ENCODE measurements around the gene TGFBR3. TPM values are rescaled to one million over a fixed set of nuclear protein-coding genes. Genes with fewer than 3 reads are reported as not detected.
"Not testable (repeated sequence)": the region's sequence is repeated elsewhere in the genome, so short reads cannot be mapped to it uniquely, and the experiment has no call there.

Gene TGFBR3
- total RNA-seq, 1 experiment from 2014 or later, result 2.4 TPM

GRCh38 chr1:91835087-91835521, 50.8 kb downstream of the TGFBR3 start:
- H3K79me2 ChIP-seq (ENCODE audit: insufficient read depth, low read length), result no peaks in the 10 kb centered on the region
- H2BK5ac ChIP-seq (ENCODE audit: insufficient read length, low read length), result no peak overlapping the region
- no peak overlapping the region for H4K91ac ChIP-seq (ENCODE audit: insufficient read length, low read depth, low read length)
- Mint-ChIP-seq H3K36me3 (ENCODE audit: insufficient read depth in 1 of 3, low read depth in 3 of 3) (no peaks in the 10 kb centered on the region), H3K4me1 (peaks cover 0 to 7% of the 10 kb centered on the region in 2 experiments; a peak in 1 of 4 replicates), H3K27me3 (ENCODE audit: low read depth) (no peaks in the 10 kb centered on the region), H3K4me3 (no peak overlapping the region), H3K27ac (no peak overlapping the region; a peak in 1 of 7 replicates), H3K9me3 (no peaks in the 10 kb centered on the region)
- no peaks in the 10 kb centered on the region for H3K4me1 ChIP-seq (ENCODE audit: insufficient read depth, low read length)
- no peak overlapping the region for H2BK120ac ChIP-seq (ENCODE audit: low read depth, low read length, poor library complexity, severe bottlenecking)
- H3K23ac ChIP-seq (ENCODE audit: insufficient read length, low read depth, low read length), result no peak overlapping the region
- no peak for TF ChIP-seq CTCF (conservative IDR thresholded peaks at IDR 0.05)
- no peaks in the 10 kb centered on the region for H3K9me3 ChIP-seq (ENCODE audit: control insufficient read depth, low read depth, low read length)
- H3K23me2 ChIP-seq (ENCODE audit: insufficient read length, low read depth, low read length, poor library complexity, severe bottlenecking), result no peaks in the 10 kb centered on the region
- no CpG with 5 or more reads among the region's 1 CpG for WGBS (ENCODE audit: extremely low coverage, insufficient read length, low lambda C conversion rate)
- no peak overlapping the region for H3K4me2 ChIP-seq (ENCODE audit: insufficient read depth, insufficient read length, low read length)
- no peak overlapping the region for H2BK12ac ChIP-seq (ENCODE audit: insufficient read length, low read depth, low read length)
- no peak overlapping the region for H2BK20ac ChIP-seq (ENCODE audit: low read depth, low read length, poor library complexity, severe bottlenecking)
- no peaks in the 10 kb centered on the region for H3K27me3 ChIP-seq (ENCODE audit: insufficient read depth, low read length)
- no peak overlapping the region for H4K5ac ChIP-seq (ENCODE audit: insufficient read length, low read depth, low read length)
- no peak overlapping the region for H3K9ac ChIP-seq (ENCODE audit: extremely low read depth, insufficient read length, low read length)
- DNase-seq, result no peak
- no peak overlapping the region for H4K8ac ChIP-seq (replicated peaks; ENCODE audit: insufficient read length, low read depth, low read length)
- no peak overlapping the region for H3K4ac ChIP-seq (ENCODE audit: low read depth, low read length)
- H4K20me1 ChIP-seq (ENCODE audit: control insufficient read depth, insufficient read depth, insufficient read length), result no peaks in the 10 kb centered on the region
- H3K79me1 ChIP-seq (ENCODE audit: insufficient read depth, low read depth, low read length, poor library complexity, severe bottlenecking), result no peaks in the 10 kb centered on the region
- H2AFZ ChIP-seq (ENCODE audit: low read length), result no peak overlapping the region
- no peak overlapping the region for H3K14ac ChIP-seq (ENCODE audit: insufficient read depth, low read length)
- no peak overlapping the region for H3T11ph ChIP-seq (ENCODE audit: low read length)
- H2BK15ac ChIP-seq (ENCODE audit: low read depth, low read length), result no peak overlapping the region
- H2AK5ac ChIP-seq (ENCODE audit: insufficient read length, low read length), result no peak overlapping the region
- no peak overlapping the region for H3K56ac ChIP-seq (ENCODE audit: insufficient read length, low read depth, low read length)
- H3K18ac ChIP-seq (ENCODE audit: insufficient read length, low read depth, low read length), result no peak overlapping the region
- H3K27ac ChIP-seq (ENCODE audit: insufficient read length, low read depth, low read length), result no peak overlapping the region

GRCh38 chr1:91834549-91834948, 51.4 kb downstream of the TGFBR3 start:
- H3K4ac ChIP-seq (ENCODE audit: low read depth, low read length); H3K36me3 Mint-ChIP-seq (ENCODE audit: insufficient read depth in 1 of 3, low read depth in 3 of 3); H3K4me1 ChIP-seq (ENCODE audit: insufficient read depth, low read length); H2BK120ac ChIP-seq (ENCODE audit: low read depth, low read length, poor library complexity, severe bottlenecking); H3K9ac ChIP-seq (ENCODE audit: extremely low read depth, insufficient read length, low read length); H3K27me3 Mint-ChIP-seq (ENCODE audit: low read depth); H3K14ac ChIP-seq (ENCODE audit: insufficient read depth, low read length); H3K23ac ChIP-seq (ENCODE audit: insufficient read length, low read depth, low read length); H4K5ac ChIP-seq (ENCODE audit: insufficient read length, low read depth, low read length); H2BK20ac ChIP-seq (ENCODE audit: low read depth, low read length, poor library complexity, severe bottlenecking); H3K27me3 ChIP-seq (ENCODE audit: insufficient read depth, low read length); H4K20me1 ChIP-seq (ENCODE audit: control insufficient read depth, insufficient read depth, insufficient read length); H3K4me1 Mint-ChIP-seq; H3K79me1 ChIP-seq (ENCODE audit: insufficient read depth, low read depth, low read length, poor library complexity, severe bottlenecking); H3K79me2 ChIP-seq (ENCODE audit: insufficient read depth, low read length); H4K8ac ChIP-seq (replicated peaks; ENCODE audit: insufficient read length, low read depth, low read length); DNase-seq; H4K91ac ChIP-seq (ENCODE audit: insufficient read length, low read depth, low read length); H2AK5ac ChIP-seq (ENCODE audit: insufficient read length, low read length); H3K9me3 ChIP-seq (ENCODE audit: control insufficient read depth, low read depth, low read length); H3K27ac ChIP-seq (ENCODE audit: insufficient read length, low read depth, low read length); H3K27ac Mint-ChIP-seq; H2BK12ac ChIP-seq (ENCODE audit: insufficient read length, low read depth, low read length); H3T11ph ChIP-seq (ENCODE audit: low read length); H3K56ac ChIP-seq (ENCODE audit: insufficient read length, low read depth, low read length); H2BK15ac ChIP-seq (ENCODE audit: low read depth, low read length); H2AFZ ChIP-seq (ENCODE audit: low read length); H3K4me3 Mint-ChIP-seq; H3K9me3 Mint-ChIP-seq; H3K18ac ChIP-seq (ENCODE audit: insufficient read length, low read depth, low read length); H2BK5ac ChIP-seq (ENCODE audit: insufficient read length, low read length); H3K23me2 ChIP-seq (ENCODE audit: insufficient read length, low read depth, low read length, poor library complexity, severe bottlenecking); H3K4me2 ChIP-seq (ENCODE audit: insufficient read depth, insufficient read length, low read length): not testable (repeated sequence)
- no CpG with 5 or more reads among the region's 7 CpGs for WGBS (ENCODE audit: extremely low coverage, insufficient read length, low lambda C conversion rate)
